Glutamatergic neuron (in vitro differentiated cells): ENCODE data around the gene S100A11. TPM values are rescaled to one million over a fixed set of nuclear protein-coding genes. Genes with fewer than 3 reads are reported as not detected.

ENCODE experiments used
- DNase-seq: peaks from one replicate; pipeline ENCODE4 v3.0.0; 2022
- H3K27ac Mint-ChIP-seq: one replicate; pipeline ENCODE4 v1.8.0; 2020; ENCODE audit warnings: mild to moderate bottlenecking, mixed read lengths, inconsistent platforms; ENCODE audit not compliant: unreplicated experiment
- H3K27me3 Mint-ChIP-seq: one replicate; pipeline ENCODE4 v1.8.0; 2020; ENCODE audit warnings: mild to moderate bottlenecking, moderate library complexity, mixed read lengths, inconsistent platforms; ENCODE audit not compliant: unreplicated experiment
- H3K36me3 Mint-ChIP-seq: one replicate; pipeline ENCODE4 v1.8.0; 2020; ENCODE audit warnings: mild to moderate bottlenecking, mixed read lengths, inconsistent platforms; ENCODE audit not compliant: unreplicated experiment
- H3K4me1 Mint-ChIP-seq: one replicate; pipeline ENCODE4 v1.8.0; 2020; ENCODE audit warnings: mild to moderate bottlenecking, low read depth, mixed read lengths, inconsistent platforms; ENCODE audit not compliant: unreplicated experiment
- H3K4me3 Mint-ChIP-seq: one replicate; pipeline ENCODE4 v1.8.0; 2020; ENCODE audit warnings: mild to moderate bottlenecking, mixed read lengths, inconsistent platforms; ENCODE audit not compliant: unreplicated experiment
- H3K9me3 Mint-ChIP-seq: one replicate; pipeline ENCODE4 v1.8.0; 2020; ENCODE audit warnings: mild to moderate bottlenecking, moderate library complexity, mixed read lengths, inconsistent platforms; ENCODE audit not compliant: unreplicated experiment
- total RNA-seq: library from RNA; stranded (reverse); fragmentation: NEBNext Ultra II Directional; extraction: Animal tissue kit (Norgen Biotek cat#: 25700); gene quantifications from one replicate; pipeline ENCODE4 v1.2.1, GENCODE V29; 2021; ENCODE audit not compliant: unreplicated experiment
- TF ChIP-seq, protein P1 (sequence below): fragments of 200-600 bp; sonication (generic); IDR thresholded peaks from one replicate; pipeline ENCODE4 v1.5.0; 2021; ENCODE audit not compliant: partially characterized antibody, unreplicated experiment

The S100A11 gene
- total RNA-seq, 1 donor from 2014 or later, result 45.1 TPM

DNA sequence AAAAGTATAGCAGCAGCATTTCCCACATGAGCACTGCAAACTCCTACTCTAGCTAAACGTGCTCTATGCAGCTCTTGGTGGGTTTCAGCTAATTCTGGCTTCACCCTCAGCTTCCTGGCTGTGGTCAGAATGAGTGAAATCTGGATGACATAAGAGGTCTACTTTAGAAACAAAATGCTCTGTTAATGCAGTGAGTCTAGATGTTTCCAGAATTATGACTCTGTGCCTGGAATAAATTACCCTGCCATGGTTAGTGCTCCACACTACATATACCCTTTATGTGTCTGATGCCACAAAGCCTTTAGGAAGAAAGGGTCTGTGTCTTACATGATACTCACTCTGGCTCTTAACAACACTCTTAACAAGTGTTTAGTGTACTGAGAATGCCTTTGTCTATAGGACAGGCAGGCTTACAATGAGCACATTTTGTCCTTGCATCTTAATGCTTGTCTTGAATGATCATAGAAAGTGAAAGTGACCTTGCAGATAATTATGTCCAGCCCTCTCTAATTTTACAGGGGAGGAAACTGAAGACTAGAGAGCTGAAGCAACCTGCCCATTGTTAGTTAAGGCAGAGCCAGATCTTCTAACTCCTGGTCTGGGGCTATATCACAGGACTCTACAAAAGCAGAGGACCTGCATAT lies 52.4 kb downstream of the S100A11 start:
- H3K36me3 Mint-ChIP-seq, result no peaks in the 10 kb centered on the region
- H3K4me1 Mint-ChIP-seq, result peaks cover 13% of the 10 kb centered on the region
- H3K4me3 Mint-ChIP-seq, result no peak overlapping the region
- no peaks in the 10 kb centered on the region for H3K9me3 Mint-ChIP-seq
- no peak for DNase-seq
- TF ChIP-seq, protein P1, sequence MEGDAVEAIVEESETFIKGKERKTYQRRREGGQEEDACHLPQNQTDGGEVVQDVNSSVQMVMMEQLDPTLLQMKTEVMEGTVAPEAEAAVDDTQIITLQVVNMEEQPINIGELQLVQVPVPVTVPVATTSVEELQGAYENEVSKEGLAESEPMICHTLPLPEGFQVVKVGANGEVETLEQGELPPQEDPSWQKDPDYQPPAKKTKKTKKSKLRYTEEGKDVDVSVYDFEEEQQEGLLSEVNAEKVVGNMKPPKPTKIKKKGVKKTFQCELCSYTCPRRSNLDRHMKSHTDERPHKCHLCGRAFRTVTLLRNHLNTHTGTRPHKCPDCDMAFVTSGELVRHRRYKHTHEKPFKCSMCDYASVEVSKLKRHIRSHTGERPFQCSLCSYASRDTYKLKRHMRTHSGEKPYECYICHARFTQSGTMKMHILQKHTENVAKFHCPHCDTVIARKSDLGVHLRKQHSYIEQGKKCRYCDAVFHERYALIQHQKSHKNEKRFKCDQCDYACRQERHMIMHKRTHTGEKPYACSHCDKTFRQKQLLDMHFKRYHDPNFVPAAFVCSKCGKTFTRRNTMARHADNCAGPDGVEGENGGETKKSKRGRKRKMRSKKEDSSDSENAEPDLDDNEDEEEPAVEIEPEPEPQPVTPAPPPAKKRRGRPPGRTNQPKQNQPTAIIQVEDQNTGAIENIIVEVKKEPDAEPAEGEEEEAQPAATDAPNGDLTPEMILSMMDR, result no peak
- no peak overlapping the region for H3K27ac Mint-ChIP-seq
- no peaks in the 10 kb centered on the region for H3K27me3 Mint-ChIP-seq

Other genes with a start within 250 kb of the S100A11 start
- 40.1 TPM for gene TDRKH, start 246.5 kb downstream of the S100A11 start, total RNA-seq
- not detected for gene LINGO4, start 231.6 kb downstream of the S100A11 start, total RNA-seq
- gene RORC, start 205.2 kb downstream of the S100A11 start, total RNA-seq, result not detected
- gene C2CD4D, start 197.2 kb downstream of the S100A11 start, total RNA-seq, result not detected
- gene THEM5, start 183.3 kb downstream of the S100A11 start, total RNA-seq, result not detected
- 15.5 TPM for gene THEM4, start 127.5 kb downstream of the S100A11 start, total RNA-seq
- 245 TPM for gene S100A10, start 43.1 kb downstream of the S100A11 start, total RNA-seq
- not detected for gene TCHHL1, start 52.1 kb upstream of the S100A11 start, total RNA-seq
- 0.49 TPM for gene TCHH, start 78.4 kb upstream of the S100A11 start, total RNA-seq
- gene RPTN, start 122.2 kb upstream of the S100A11 start, total RNA-seq, result not detected
- not detected for gene HRNR, start 187.2 kb upstream of the S100A11 start, total RNA-seq